NCI-H345 treated with DMSO at 0.1 percent for 48 hours (cell line): ENCODE data around the gene ARID1B.

Experiments
- DNase-seq: peaks from one replicate; lab custom pipeline; 2025; ENCODE audit not compliant: unreplicated experiment; lab: John Stamatoyannopoulos, UW

Gene ARID1B

GRCh38 chr6:156849806-156850205 is 72.6 kb downstream of the ARID1B start:
- DNase-seq: no peak

DNA sequence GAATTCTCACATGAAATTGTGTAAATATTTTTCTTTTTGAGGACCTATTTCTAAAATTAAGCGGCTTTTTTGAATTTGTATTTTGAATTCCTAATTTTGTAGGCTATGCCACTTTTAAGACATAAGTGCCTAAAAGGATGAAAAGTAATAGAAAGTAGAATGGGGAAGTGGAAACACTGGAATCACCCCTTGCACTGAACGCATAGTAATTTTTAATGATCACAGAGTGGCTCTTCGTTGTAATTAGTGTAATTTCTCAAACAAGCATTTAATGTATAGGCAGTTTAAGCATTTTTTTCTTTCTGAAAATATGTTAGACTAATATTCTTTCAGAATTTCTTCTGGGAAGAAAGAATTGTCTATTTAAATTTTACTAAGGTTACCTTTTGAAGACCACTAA is 73.2 kb downstream of the ARID1B start:
- no peak for DNase-seq

DNA sequence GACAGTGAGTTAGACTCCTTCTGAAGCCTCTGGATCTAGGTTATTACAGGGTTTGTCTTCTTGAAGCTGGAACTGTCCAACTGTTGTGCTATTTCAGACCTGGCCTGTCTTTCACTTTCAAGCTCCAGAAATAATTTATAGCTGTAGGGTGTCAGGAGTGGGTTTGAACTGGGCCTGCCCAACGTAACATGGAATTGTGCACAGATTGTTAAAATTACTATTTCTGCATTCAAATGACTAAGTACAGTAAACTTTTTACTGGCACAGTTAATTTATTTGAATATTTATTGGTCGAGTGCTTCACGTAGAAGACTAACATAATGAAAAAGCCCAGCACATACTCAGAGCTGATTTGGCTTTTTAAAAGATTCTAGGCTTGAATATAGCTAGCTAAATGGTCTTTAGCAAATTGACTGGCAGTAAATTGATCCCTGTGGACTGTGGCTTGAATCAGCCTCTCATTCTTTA is 74.3 kb downstream of the ARID1B start:
- DNase-seq: no peak

DNA sequence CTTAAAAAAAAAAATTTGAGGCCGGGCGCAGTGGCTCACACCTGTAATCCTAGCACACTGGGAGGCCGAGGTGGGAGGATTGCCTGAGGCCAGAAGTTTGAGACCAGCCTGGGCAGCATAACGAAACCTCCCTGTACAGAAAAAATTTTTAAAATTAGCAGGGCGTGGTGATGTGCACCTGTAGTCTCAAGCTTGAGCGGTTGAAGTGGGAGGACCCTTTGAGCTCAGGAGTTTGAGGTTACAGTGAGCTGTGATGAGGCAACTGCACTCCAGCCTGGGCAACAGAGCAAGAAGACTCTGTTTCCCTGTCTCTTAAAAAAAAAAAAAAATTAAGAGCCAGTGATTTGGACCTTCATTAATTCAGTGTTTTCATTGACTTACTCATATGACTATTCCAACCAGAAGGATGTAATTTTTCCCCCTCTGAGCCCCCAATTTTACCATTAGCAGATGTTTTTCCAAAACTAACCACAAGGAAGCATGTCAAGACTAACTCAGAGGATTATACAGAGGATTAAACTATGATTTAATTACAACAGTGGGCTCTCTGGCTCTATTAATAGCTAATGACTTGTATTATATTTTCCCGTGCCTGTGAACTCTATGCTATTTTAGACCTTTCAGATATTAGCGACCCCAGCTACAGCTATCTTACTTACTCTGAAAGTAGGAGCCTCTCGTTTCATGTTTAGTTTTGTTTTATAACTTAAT is 75.1 kb downstream of the ARID1B start:
- no peak for DNase-seq

GRCh38 chr6:156852858-156853216 is 75.7 kb downstream of the ARID1B start:
- DNase-seq: no peak

DNA sequence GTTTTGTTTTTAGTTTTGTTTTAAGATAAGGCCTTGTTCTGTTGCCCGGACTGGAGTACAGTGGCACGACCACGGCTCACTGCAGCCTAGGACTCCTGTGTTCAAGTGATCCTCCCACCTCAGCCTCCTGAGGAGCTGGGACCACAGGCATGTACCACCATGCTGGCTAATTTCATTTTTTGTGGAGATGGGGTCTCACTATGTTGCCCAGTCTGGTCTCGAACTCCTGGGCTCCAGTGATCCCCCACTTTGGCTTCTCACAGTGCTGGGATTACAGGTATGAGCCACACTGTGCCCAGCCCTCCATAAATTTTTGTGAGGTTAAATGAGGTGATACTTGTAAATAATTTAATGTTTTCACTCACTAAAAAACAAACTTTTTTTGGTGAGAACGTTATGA is 76.6 kb downstream of the ARID1B start:
- no peak for DNase-seq

GRCh38 chr6:156854466-156855161 is 77.4 kb downstream of the ARID1B start:
- no peak for DNase-seq

- no peak for DNase-seq
Observed at GRCh38 chr6:156857573-156857972, 80.4 kb downstream of the ARID1B start.

GRCh38 chr6:156859686-156860085 is 82.5 kb downstream of the ARID1B start:
- DNase-seq: no peak

DNA sequence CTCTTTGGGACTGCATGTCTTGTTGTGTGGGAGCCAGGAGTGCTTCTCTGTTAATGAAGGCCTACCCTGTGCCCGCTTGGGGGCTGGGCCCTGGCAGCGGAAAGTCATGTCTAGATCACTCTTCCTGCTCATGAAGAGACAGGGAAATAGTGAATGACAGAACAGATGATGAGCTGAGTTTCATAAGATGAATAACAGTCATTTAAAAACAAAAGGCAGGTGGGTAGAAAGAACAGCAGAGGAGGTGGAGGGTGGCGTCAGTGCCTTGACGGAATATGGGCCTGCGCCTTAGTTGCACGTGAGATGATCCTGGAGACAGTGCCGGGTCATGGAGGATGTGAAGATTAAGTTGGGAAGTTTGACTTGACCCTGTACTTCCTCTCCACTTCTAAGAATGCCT is 85.5 kb downstream of the ARID1B start:
- DNase-seq: no peak

DNA sequence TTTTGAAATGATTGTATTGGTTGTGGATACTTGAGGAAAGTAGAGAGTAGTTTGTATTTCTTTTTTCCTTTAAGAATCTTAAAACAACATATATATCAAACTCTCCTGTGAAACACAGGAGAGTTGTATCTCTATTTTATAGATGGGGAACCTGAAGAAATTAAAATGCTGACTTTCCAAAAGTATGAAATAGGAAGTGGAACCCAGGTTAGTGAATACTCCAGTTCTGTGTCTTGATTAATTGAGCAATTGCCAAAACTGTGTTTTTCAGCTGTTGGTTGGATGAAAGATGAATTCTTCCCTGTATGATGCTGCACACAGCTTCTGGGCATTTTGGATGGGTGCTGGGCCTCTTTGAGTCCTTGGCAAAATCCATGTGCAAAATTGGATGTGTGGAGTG is 86.3 kb downstream of the ARID1B start:
- no peak for DNase-seq

GRCh38 chr6:156864557-156864956 is 87.4 kb downstream of the ARID1B start:
- DNase-seq: no peak

DNA sequence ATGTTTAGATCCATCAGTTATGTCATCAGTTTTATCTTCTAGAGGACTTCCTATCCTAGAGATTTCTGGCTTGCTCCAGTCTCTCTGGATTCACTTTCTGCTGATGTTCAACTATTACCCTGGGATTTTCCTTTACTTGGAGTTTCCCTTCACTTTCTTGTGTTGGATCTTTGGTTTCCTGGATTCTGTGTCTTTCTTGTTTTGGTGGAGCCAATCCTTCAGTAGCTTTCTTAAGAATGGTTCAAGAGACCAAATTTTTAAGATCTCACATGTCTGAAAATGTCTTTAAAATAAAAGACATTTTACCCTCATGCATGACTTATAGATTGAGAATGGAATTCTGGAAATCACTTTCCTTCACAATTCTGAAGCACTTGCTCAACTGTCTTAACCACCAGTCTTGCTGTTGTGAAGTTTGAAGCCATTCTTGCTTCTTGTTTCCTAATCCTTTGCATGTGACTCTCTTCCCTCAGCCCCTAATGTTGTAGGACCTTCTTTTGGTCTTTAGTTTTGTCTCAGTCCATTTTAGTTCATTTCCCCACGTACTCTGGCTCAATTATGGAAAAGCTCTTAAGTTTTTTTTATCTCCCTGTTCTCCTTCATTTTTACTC is 87.9 kb downstream of the ARID1B start:
- no peak for DNase-seq

GRCh38 chr6:156866220-156867015 is 89.2 kb downstream of the ARID1B start:
- no peak for DNase-seq

DNA sequence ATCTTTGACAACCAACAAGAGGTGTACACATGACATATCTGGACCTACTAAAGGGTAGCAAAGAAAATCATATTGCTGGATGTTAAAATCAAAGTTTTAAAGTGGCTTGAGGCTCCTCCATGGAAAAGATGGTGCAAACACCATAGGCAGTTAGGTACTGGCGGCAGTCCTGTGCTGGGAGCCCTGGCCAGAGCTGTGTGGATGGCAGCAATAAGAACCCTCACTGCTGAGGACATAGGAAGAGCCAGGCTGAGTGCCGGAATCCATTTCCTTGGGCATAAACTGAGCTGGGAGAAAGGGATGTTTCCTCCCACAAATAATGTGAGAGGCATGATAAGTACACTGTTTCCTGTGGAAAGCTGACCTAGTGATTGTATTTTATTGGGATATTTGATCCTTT is 89.9 kb downstream of the ARID1B start:
- no peak for DNase-seq

- DNase-seq: no peak
Observed at GRCh38 chr6:156868385-156868784, 91.2 kb downstream of the ARID1B start.

DNA sequence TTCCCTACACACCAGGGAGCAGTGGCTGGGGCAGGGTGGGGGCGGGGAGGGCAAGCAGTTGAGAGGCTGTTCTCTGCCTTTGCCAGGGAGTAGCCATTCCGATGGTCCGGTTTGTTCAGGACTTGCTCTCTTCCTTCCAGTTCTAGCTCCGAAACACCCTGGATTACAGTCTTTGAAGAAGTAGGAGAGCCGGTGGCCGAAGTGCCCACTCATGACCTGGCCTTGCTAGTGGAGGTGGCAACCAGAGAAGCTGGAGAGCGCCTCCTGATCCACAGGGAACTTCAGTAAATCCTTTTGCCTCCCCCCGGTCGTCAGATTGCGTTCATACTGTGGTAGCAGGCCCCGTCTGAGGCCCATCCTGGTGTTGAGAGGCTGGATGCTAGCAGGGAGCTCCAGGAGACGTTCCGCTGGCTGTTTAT is 92.8 kb downstream of the ARID1B start:
- DNase-seq: no peak

- no peak for DNase-seq
Observed at GRCh38 chr6:156870924-156871539, 93.9 kb downstream of the ARID1B start.

GRCh38 chr6:156872903-156873302 is 95.7 kb downstream of the ARID1B start:
- no peak for DNase-seq

GRCh38 chr6:156873654-156874380 is 96.6 kb downstream of the ARID1B start:
- peak; percentile 30 for DNase-seq
